Suprapubic skin (tissue), 4 donors: ENCODE measurements around the gene CD79B. TPM values are rescaled to one million over a fixed set of nuclear protein-coding genes. Genes with fewer than 3 reads are reported as not detected.

Experiments
- DNase-seq, 2 donors: peaks; one replicate each; pipeline ENCODE4 v3.0.0-alpha.2; 2019; ENCODE audit warnings: low spot score in 2 of 2
- H3K27ac ChIP-seq: fragments of 200-600 bp; sonication (generic); one replicate; pipeline ENCODE4 v1.5.1; 2019
- H3K27me3 ChIP-seq: fragments of 200-600 bp; sonication (generic); one replicate; pipeline ENCODE4 v1.5.1; 2019
- H3K36me3 ChIP-seq: fragments of 200-600 bp; sonication (generic); one replicate; pipeline ENCODE4 v1.5.1; 2019
- H3K4me1 ChIP-seq: fragments of 200-600 bp; sonication (generic); one replicate; pipeline ENCODE4 v1.5.1; 2019
- H3K4me3 ChIP-seq: fragments of 200-600 bp; sonication (generic); one replicate; pipeline ENCODE4 v1.5.1; 2019; ENCODE audit warnings: mild to moderate bottlenecking
- H3K9me3 ChIP-seq: fragments of 200-600 bp; sonication (generic); one replicate; pipeline ENCODE4 v1.5.1; 2019
- CTCF ChIP-seq, 2 donors: fragments of 200-600 bp in 1 of 2; fragments of 450-650 bp in 1 of 2; sonication (generic) in 1 of 2; IDR thresholded peaks; one replicate each; pipeline ENCODE4 v1.5.1; 2016 to 2019; ENCODE audit warnings: antibody characterized with exemption in 2 of 2, mild to moderate bottlenecking in 1 of 2, moderate library complexity in 1 of 2
- EP300 ChIP-seq: sonication (generic); formaldehyde crosslinking; IDR thresholded peaks from one replicate; pipeline ENCODE4 v1.6.1; 2017; ENCODE audit warnings: antibody characterized with exemption
- POLR2A ChIP-seq, 2 donors: fragments of 450-650 bp; IDR thresholded peaks; one replicate each; pipeline ENCODE4 v1.6.1; 2017; ENCODE audit warnings: antibody characterized with exemption in 2 of 2, mild to moderate bottlenecking in 2 of 2, moderate library complexity in 2 of 2
- POLR2AphosphoS5 ChIP-seq, 3 donors: sonication (generic); formaldehyde crosslinking; IDR thresholded peaks; one replicate each; pipeline ENCODE4 v1.6.1; 2017; ENCODE audit warnings: antibody characterized with exemption in 3 of 3
- WGBS: methylation state at CpG from one replicate; pipeline ENCODE4 v1.1.5; 2018; 5-methylcytosine and 5-hydroxymethylcytosine counted together
- total RNA-seq, 4 donors: library from RNA; depleted of rRNA; stranded (reverse); fragments of >200 nt; gene quantifications; one replicate each; pipeline ENCODE4 v1.1.0, GENCODE V29; 2016

Gene CD79B
- total RNA-seq = 1 to 10 TPM; 1.5 to 7.9 (median 2.2) TPM

GRCh38 chr17:63931981-63932561 is at the start of gene CD79B:
Gene CD79B (minus strand): TSS chr17:63932331. CDS start chr17:63932261, 70 bp downstream.
- no peaks in the 10 kb centered on the region for H3K9me3 ChIP-seq
- no peaks in the 10 kb centered on the region for H3K36me3 ChIP-seq
- peak within 1 kb of the TSS; percentile 8 for H3K4me3 ChIP-seq
- peak within 1 kb of the TSS; percentile 34 for H3K27ac ChIP-seq
- 78% methylated on average over 13 of the region's 19 CpGs for WGBS
- DNase-seq = no peak
- no peaks in the 10 kb centered on the region for H3K27me3 ChIP-seq
- TF ChIP-seq POLR2A (IDR thresholded peaks at IDR 0.05) = no peak
- TF ChIP-seq POLR2AphosphoS5 (IDR thresholded peaks at IDR 0.05) = no peak
- no peak for TF ChIP-seq EP300
- TF ChIP-seq CTCF (IDR thresholded peaks at IDR 0.05) = no peak
- H3K4me1 ChIP-seq = peaks cover 20% of the 10 kb centered on the region

GRCh38 chr17:63978272-63979200 is 46.4 kb upstream of the CD79B start:
- no peak overlapping the region for H3K4me3 ChIP-seq
- DNase-seq = no peak
- H3K27ac ChIP-seq = no peak overlapping the region
- H3K36me3 ChIP-seq = no peaks in the 10 kb centered on the region
- WGBS = 83% methylated on average over 13 of the region's 13 CpGs
- H3K27me3 ChIP-seq = no peaks in the 10 kb centered on the region
- H3K4me1 ChIP-seq = peaks cover 23% of the 10 kb centered on the region
- TF ChIP-seq POLR2AphosphoS5 (IDR thresholded peaks at IDR 0.05) (no peak), EP300 (no peak), CTCF (IDR thresholded peaks at IDR 0.05) (no peak), POLR2A (IDR thresholded peaks at IDR 0.05) (no peak)
- H3K9me3 ChIP-seq = no peaks in the 10 kb centered on the region

- Histone ChIP-seq H3K4me1 (peaks cover 16% of the 10 kb centered on the region), H3K4me3 (no peak overlapping the region), H3K27me3 (no peaks in the 10 kb centered on the region), H3K9me3 (no peaks in the 10 kb centered on the region), H3K27ac (no peak overlapping the region), H3K36me3 (no peaks in the 10 kb centered on the region)
- DNase-seq = no peak
- TF ChIP-seq POLR2A (IDR thresholded peaks at IDR 0.05) = no peak
- TF ChIP-seq CTCF (IDR thresholded peaks at IDR 0.05) = no peak
- TF ChIP-seq EP300 = no peak
- TF ChIP-seq POLR2AphosphoS5 (IDR thresholded peaks at IDR 0.05) = no peak
- 74% methylated on average over 3 of the region's 3 CpGs for WGBS
Observed at GRCh38 chr17:63976702-63977101, 44.6 kb upstream of the CD79B start.

- H3K9me3 ChIP-seq = no peaks in the 10 kb centered on the region
- no peak for DNase-seq
- no peak overlapping the region for H3K27ac ChIP-seq
- peaks cover 13% of the 10 kb centered on the region for H3K4me1 ChIP-seq
- no peak overlapping the region for H3K4me3 ChIP-seq
- WGBS = 88% methylated on average over 2 of the region's 2 CpGs
- no peaks in the 10 kb centered on the region for H3K36me3 ChIP-seq
- TF ChIP-seq POLR2AphosphoS5 (IDR thresholded peaks at IDR 0.05) (no peak), EP300 (no peak), CTCF (IDR thresholded peaks at IDR 0.05) (no peak), POLR2A (IDR thresholded peaks at IDR 0.05) (no peak)
- no peaks in the 10 kb centered on the region for H3K27me3 ChIP-seq
Observed at GRCh38 chr17:63975541-63976092, 43.5 kb upstream of the CD79B start.

GRCh38 chr17:63974594-63975192 is 42.6 kb upstream of the CD79B start:
- DNase-seq = no peak
- WGBS = 74% methylated on average over 9 of the region's 10 CpGs
- no peaks in the 10 kb centered on the region for H3K27me3 ChIP-seq
- H3K4me3 ChIP-seq = no peak overlapping the region
- no peaks in the 10 kb centered on the region for H3K9me3 ChIP-seq
- H3K27ac ChIP-seq = no peak overlapping the region
- H3K4me1 ChIP-seq = peaks cover 6% of the 10 kb centered on the region
- no peak for TF ChIP-seq CTCF (IDR thresholded peaks at IDR 0.05)
- TF ChIP-seq EP300 = no peak
- no peak for TF ChIP-seq POLR2AphosphoS5 (IDR thresholded peaks at IDR 0.05)
- TF ChIP-seq POLR2A (IDR thresholded peaks at IDR 0.05) = no peak
- H3K36me3 ChIP-seq = no peaks in the 10 kb centered on the region
